ENCODE data around the gene CTNS. TPM values are rescaled to one million over a fixed set of nuclear protein-coding genes. Genes with fewer than 3 reads are reported as not detected.

CTNS gene
- polyA plus RNA-seq, 1 donor (not counting 4 experiments of a cell fraction or from before 2014, with no cell fraction given) = 7.4 TPM

- FAIRE-seq (no peak), DNase-seq (ENCODE audit: low read depth, low spot score) (no peak)
- dilution Hi-C loops (cut with MboI; ENCODE audit: extremely low pct_ligation_motif_present, low sequenced_read_pairs) = no loop called here
- Histone ChIP-seq H4K20me1 (ENCODE audit: control insufficient read depth, extremely low read depth, insufficient read depth, low read length) (no peaks in the 10 kb centered on the region), H3K36me3 (ENCODE audit: control insufficient read depth in 2 of 2, extremely low read depth in 1 of 2, insufficient read depth in 2 of 2, low read length in 2 of 2) (no peaks in the 10 kb centered on the region), H3K9me1 (ENCODE audit: control insufficient read depth, extremely low read depth, insufficient read depth, low read length) (no peaks in the 10 kb centered on the region), H3K27ac (ENCODE audit: control insufficient read depth, insufficient read depth, low read length) (no peak overlapping the region), H3K9ac (ENCODE audit: control insufficient read depth, extremely low read depth, insufficient read depth, low read length) (no peak overlapping the region), H3K4me3 (ENCODE audit: control insufficient read depth in 2 of 3, extremely low read depth in 1 of 3, insufficient read depth in 2 of 3, low read depth in 1 of 3, low read length in 3 of 3) (no peak overlapping the region), H3K4me1 (ENCODE audit: control insufficient read depth, extremely low read depth, insufficient read depth, low read length) (no peaks in the 10 kb centered on the region), H3K4me2 (ENCODE audit: control insufficient read depth, extremely low read depth, insufficient read depth, low read depth, low read length) (no peak overlapping the region), H2AFZ (ENCODE audit: control insufficient read depth, low read length) (no peak overlapping the region), H3K27me3 (ENCODE audit: control insufficient read depth, extremely low read depth, insufficient read depth, low read length) (peaks cover 15% of the 10 kb centered on the region), H3K9me3 (ENCODE audit: control insufficient read depth, low read depth, low read length) (no peaks in the 10 kb centered on the region), H3K79me2 (ENCODE audit: control insufficient read depth, insufficient read depth, low read length) (no peaks in the 10 kb centered on the region)
- TF ChIP-seq CTCF (optimal IDR thresholded peaks at IDR 0.05 in 1 of 3, IDR thresholded peaks at IDR 0.05 in 1 of 3, conservative IDR thresholded peaks at IDR 0.05 in 1 of 3; ENCODE audit: extremely low read depth in 1 of 3, insufficient read depth in 2 of 3, low read length in 3 of 3) (no peak), EZH2 (IDR thresholded peaks at IDR 0.05; ENCODE audit: low read length) (no peak)
Observed at GRCh38 chr17:3681565-3681964, 45.0 kb downstream of the CTNS start.

- Histone ChIP-seq H3K9me1 (ENCODE audit: control insufficient read depth, extremely low read depth, insufficient read depth, low read length) (no peaks in the 10 kb centered on the region), H2AFZ (ENCODE audit: control insufficient read depth, low read length) (no peak overlapping the region), H3K36me3 (ENCODE audit: control insufficient read depth in 2 of 2, extremely low read depth in 1 of 2, insufficient read depth in 2 of 2, low read length in 2 of 2) (no peaks in the 10 kb centered on the region), H4K20me1 (ENCODE audit: control insufficient read depth, extremely low read depth, insufficient read depth, low read length) (no peaks in the 10 kb centered on the region), H3K27me3 (ENCODE audit: control insufficient read depth, extremely low read depth, insufficient read depth, low read length) (peaks cover 15% of the 10 kb centered on the region), H3K4me3 (ENCODE audit: control insufficient read depth in 2 of 3, extremely low read depth in 1 of 3, insufficient read depth in 2 of 3, low read depth in 1 of 3, low read length in 3 of 3) (no peak overlapping the region), H3K27ac (ENCODE audit: control insufficient read depth, insufficient read depth, low read length) (no peak overlapping the region), H3K4me2 (ENCODE audit: control insufficient read depth, extremely low read depth, insufficient read depth, low read depth, low read length) (no peak overlapping the region), H3K9me3 (ENCODE audit: control insufficient read depth, low read depth, low read length) (no peaks in the 10 kb centered on the region), H3K79me2 (ENCODE audit: control insufficient read depth, insufficient read depth, low read length) (no peaks in the 10 kb centered on the region), H3K9ac (ENCODE audit: control insufficient read depth, extremely low read depth, insufficient read depth, low read length) (no peak overlapping the region), H3K4me1 (ENCODE audit: control insufficient read depth, extremely low read depth, insufficient read depth, low read length) (no peaks in the 10 kb centered on the region)
- dilution Hi-C loops (cut with MboI; ENCODE audit: extremely low pct_ligation_motif_present, low sequenced_read_pairs) = no loop called here
- no peak for FAIRE-seq
- TF ChIP-seq CTCF (optimal IDR thresholded peaks at IDR 0.05 in 1 of 3, IDR thresholded peaks at IDR 0.05 in 1 of 3, conservative IDR thresholded peaks at IDR 0.05 in 1 of 3; ENCODE audit: extremely low read depth in 1 of 3, insufficient read depth in 2 of 3, low read length in 3 of 3) = no peak
- TF ChIP-seq EZH2 (IDR thresholded peaks at IDR 0.05; ENCODE audit: low read length) = no peak
- no peak for DNase-seq (ENCODE audit: low read depth, low spot score)
Observed at GRCh38 chr17:3682033-3682432, 45.5 kb downstream of the CTNS start.

All from keratinocyte (primary cell).